Skeletal muscle tissue (tissue), 4 donors: ENCODE results near the gene KCNQ4. TPM values are rescaled to one million over a fixed set of nuclear protein-coding genes. Genes with fewer than 3 reads are reported as not detected.
A peak's percentile ranks its signal among the peaks of the same experiment; 100 is the strongest.

ENCODE experiments used
- H3K27ac ChIP-seq: one replicate; pipeline ENCODE4 v1.7.0; 2013; ENCODE audit warnings: mild to moderate bottlenecking, low read depth, low read length, inconsistent platforms
- H3K27me3 ChIP-seq, 3 donors: one replicate each; pipeline ENCODE4 v1.7.0; 2013; ENCODE audit warnings: low read length in 3 of 3; ENCODE audit not compliant: control insufficient read depth in 3 of 3, insufficient read depth in 3 of 3
- H3K36me3 ChIP-seq, 3 donors: one replicate each; pipeline ENCODE4 v1.7.0; 2013; ENCODE audit warnings: low read length in 3 of 3; ENCODE audit not compliant: control insufficient read depth in 3 of 3, insufficient read depth in 3 of 3
- H3K4me1 ChIP-seq, 3 donors: one replicate each; pipeline ENCODE4 v1.7.0; 2013; ENCODE audit warnings: low read length in 3 of 3, mild to moderate bottlenecking in 3 of 3; ENCODE audit not compliant: control insufficient read depth in 3 of 3, insufficient read depth in 3 of 3
- H3K4me3 ChIP-seq, 3 donors: one replicate each; pipeline ENCODE4 v1.7.0; 2013; ENCODE audit warnings: low read length in 3 of 3
- H3K9ac ChIP-seq, 3 donors: one replicate each; pipeline ENCODE4 v1.7.0; 2013; ENCODE audit warnings: low read length in 3 of 3, mild to moderate bottlenecking in 3 of 3, moderate library complexity in 2 of 3, low read depth in 1 of 3
- H3K9me3 ChIP-seq, 3 donors: one replicate each; pipeline ENCODE4 v1.7.0; 2013; ENCODE audit warnings: low read length in 3 of 3; ENCODE audit not compliant: control insufficient read depth in 3 of 3
- total RNA-seq: library from RNA; depleted of rRNA; stranded (reverse); fragments of >200 nt; gene quantifications from one replicate; pipeline ENCODE4 v1.2.3, GENCODE V29; 2014
- donor health status: Osteomylitis.

The KCNQ4 gene
- total RNA-seq, 1 donor from 2014 or later = 4.2 TPM

- Histone ChIP-seq H3K4me1 (peaks cover 46 to 64% (median 48%) of the 10 kb centered on the region in 3 donors), H3K4me3 (no peak overlapping the region), H3K27me3 (no peaks in the 10 kb centered on the region), H3K9ac (peak overlapping the region in 1 of 3 donors; percentile 17), H3K36me3 (peaks cover 30 to 67% (median 39%) of the 10 kb centered on the region in 3 donors), H3K9me3 (no peaks in the 10 kb centered on the region), H3K27ac (no peak overlapping the region)
Measured at GRCh38 chr1:40754201-40754600, 29.4 kb upstream of the KCNQ4 start.

DNA sequence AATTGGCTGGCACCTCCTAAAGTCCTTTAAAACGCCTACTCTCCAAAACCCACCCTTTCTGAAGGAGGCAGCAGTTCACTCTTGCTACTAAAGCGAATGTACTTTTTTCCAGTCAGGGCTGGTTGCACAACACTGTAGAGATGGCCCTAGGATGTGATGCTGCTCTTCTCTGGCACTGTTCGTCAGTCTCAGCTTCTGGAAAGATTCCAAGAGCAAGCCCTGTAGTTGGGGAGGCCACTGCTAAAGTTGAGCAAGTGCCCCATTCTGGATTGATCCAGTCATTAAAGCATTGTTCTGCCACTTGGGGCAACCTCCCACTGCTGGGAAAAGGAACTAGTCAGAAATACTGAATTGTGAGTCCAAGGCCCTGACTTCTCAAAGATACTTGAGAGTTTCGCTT lies 28.5 kb upstream of the KCNQ4 start:
- H3K9ac ChIP-seq = no peak overlapping the region
- peak overlapping the region; percentile 26 for H3K27ac ChIP-seq
- no peak overlapping the region for H3K4me3 ChIP-seq
- H3K9me3 ChIP-seq = no peaks in the 10 kb centered on the region
- no peaks in the 10 kb centered on the region for H3K27me3 ChIP-seq
- H3K36me3 ChIP-seq = peaks cover 33 to 71% (median 45%) of the 10 kb centered on the region in 3 donors
- peaks cover 40 to 57% (median 41%) of the 10 kb centered on the region in 3 donors for H3K4me1 ChIP-seq

GRCh38 chr1:40756523-40756922 lies 27.1 kb upstream of the KCNQ4 start:
- peaks cover 43 to 66% (median 46%) of the 10 kb centered on the region in 3 donors for H3K4me1 ChIP-seq
- H3K36me3 ChIP-seq = peaks cover 40 to 69% (median 53%) of the 10 kb centered on the region in 3 donors
- H3K27ac ChIP-seq = no peak overlapping the region

DNA sequence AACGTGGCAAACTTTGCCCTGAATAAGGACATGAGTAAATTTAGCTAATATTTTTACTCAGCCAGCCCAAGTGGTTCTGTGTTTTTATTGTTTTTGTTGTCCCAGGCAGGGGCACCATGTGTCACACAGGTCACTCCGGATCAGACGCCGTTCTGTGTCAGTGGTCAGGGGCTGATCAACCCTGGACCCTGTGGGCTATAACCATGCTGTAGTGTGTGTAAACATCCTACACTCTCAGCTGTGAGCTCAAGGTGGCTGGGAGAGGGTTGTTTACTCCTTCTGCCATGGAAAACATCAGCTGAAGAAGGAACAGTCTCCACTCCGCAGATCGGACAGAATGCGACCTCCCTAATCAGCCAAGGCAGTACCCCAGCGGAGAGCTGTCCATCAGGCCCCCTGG lies 26.5 kb upstream of the KCNQ4 start:
- Histone ChIP-seq H3K9ac (peak overlapping the region in 1 of 3 donors; percentile 20), H3K4me1 (peaks cover 43 to 68% (median 48%) of the 10 kb centered on the region in 3 donors), H3K36me3 (peaks cover 40 to 72% (median 53%) of the 10 kb centered on the region in 3 donors), H3K27me3 (no peaks in the 10 kb centered on the region), H3K4me3 (no peak overlapping the region), H3K27ac (no peak overlapping the region), H3K9me3 (no peaks in the 10 kb centered on the region)

More at GRCh38 chr1:40756523-40756922, 27.1 kb upstream of the KCNQ4 start:
- no peaks in the 10 kb centered on the region for H3K27me3 ChIP-seq
- H3K9ac ChIP-seq = no peak overlapping the region
- no peaks in the 10 kb centered on the region for H3K9me3 ChIP-seq
- no peak overlapping the region for H3K4me3 ChIP-seq

- no peaks in the 10 kb centered on the region for H3K9me3 ChIP-seq
- H3K9ac ChIP-seq = peak overlapping the region in 1 of 3 donors; percentile 42
- no peaks in the 10 kb centered on the region for H3K27me3 ChIP-seq
- peaks cover 46 to 75% (median 49%) of the 10 kb centered on the region in 3 donors for H3K4me1 ChIP-seq
- H3K36me3 ChIP-seq = peaks cover 45 to 78% (median 55%) of the 10 kb centered on the region in 3 donors
- no peak overlapping the region for H3K4me3 ChIP-seq
- H3K27ac ChIP-seq = no peak overlapping the region
Measured at GRCh38 chr1:40758004-40758403, 25.6 kb upstream of the KCNQ4 start.

- H3K4me3 ChIP-seq = no peak overlapping the region
- no peak overlapping the region for H3K27ac ChIP-seq
- H3K4me1 ChIP-seq = peaks cover 48 to 71% (median 49%) of the 10 kb centered on the region in 3 donors
- H3K9ac ChIP-seq = no peak overlapping the region
- H3K36me3 ChIP-seq = peaks cover 47 to 76% (median 50%) of the 10 kb centered on the region in 3 donors
- no peaks in the 10 kb centered on the region for H3K27me3 ChIP-seq
- H3K9me3 ChIP-seq = no peaks in the 10 kb centered on the region
Measured at GRCh38 chr1:40758578-40759343, 24.8 kb upstream of the KCNQ4 start.

- Histone ChIP-seq H3K27me3 (no peaks in the 10 kb centered on the region), H3K4me3 (no peak overlapping the region), H3K9ac (no peak overlapping the region), H3K36me3 (peaks cover 41 to 79% (median 44%) of the 10 kb centered on the region in 3 donors), H3K9me3 (no peaks in the 10 kb centered on the region), H3K4me1 (peaks cover 35 to 71% (median 44%) of the 10 kb centered on the region in 3 donors), H3K27ac (no peak overlapping the region)
Measured at GRCh38 chr1:40760984-40761383, 22.6 kb upstream of the KCNQ4 start.

- H3K27me3 ChIP-seq = no peaks in the 10 kb centered on the region
- peaks cover 47 to 83% (median 52%) of the 10 kb centered on the region in 3 donors for H3K36me3 ChIP-seq
- peaks cover 38 to 71% (median 48%) of the 10 kb centered on the region in 3 donors for H3K4me1 ChIP-seq
- no peak overlapping the region for H3K27ac ChIP-seq
- H3K4me3 ChIP-seq = no peak overlapping the region
- no peak overlapping the region for H3K9ac ChIP-seq
- H3K9me3 ChIP-seq = no peaks in the 10 kb centered on the region
Measured at GRCh38 chr1:40762144-40762923, 21.3 kb upstream of the KCNQ4 start.

DNA sequence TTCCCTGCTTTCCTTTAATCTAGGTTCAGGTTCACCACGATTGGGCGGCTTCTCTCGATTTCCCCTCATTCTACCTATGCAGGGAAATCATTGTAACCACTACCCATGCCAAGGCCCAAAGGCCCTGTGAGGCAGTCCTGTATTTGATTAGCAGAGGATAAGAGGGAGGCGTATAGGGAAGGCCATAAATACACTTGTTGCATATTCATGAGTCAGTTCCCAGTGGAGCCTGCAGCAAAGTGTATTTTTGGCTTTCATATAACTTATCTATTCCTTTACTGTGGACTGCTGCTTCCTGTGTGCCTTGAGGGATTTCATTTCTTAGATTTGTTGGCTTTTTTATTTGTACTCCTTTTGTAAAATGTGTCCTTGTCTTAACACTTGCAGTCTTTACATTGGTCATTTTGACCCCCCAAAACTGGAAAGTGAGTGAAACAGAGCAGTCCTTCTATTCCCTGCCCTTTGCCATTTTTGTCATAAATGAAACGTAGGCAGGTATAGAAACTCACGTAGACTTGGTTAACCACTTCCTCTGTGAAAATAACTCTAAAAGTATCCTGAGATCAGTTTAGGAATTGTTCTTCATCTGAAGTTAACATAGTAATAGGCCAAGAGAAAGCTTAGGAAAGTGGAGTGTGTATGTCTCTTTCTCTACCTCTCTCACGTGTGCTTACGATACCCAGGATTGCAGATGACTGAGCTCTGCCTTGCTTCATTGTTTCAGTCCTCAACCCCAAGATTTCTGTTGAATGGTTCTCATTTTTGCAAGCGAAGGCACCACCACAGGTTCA lies 19.6 kb upstream of the KCNQ4 start:
- Histone ChIP-seq H3K36me3 (peaks cover 37 to 75% (median 40%) of the 10 kb centered on the region in 3 donors), H3K9ac (no peak overlapping the region), H3K4me1 (peaks cover 44 to 72% (median 53%) of the 10 kb centered on the region in 3 donors), H3K27ac (no peak overlapping the region), H3K9me3 (no peaks in the 10 kb centered on the region), H3K27me3 (no peaks in the 10 kb centered on the region), H3K4me3 (no peak overlapping the region)
